Posterior vena cava (tissue), 2 donors: ENCODE measurements around the gene LSP1. TPM values are rescaled to one million over a fixed set of nuclear protein-coding genes. Genes with fewer than 3 reads are reported as not detected.

Experiments used
- DNase-seq: peaks from one replicate; pipeline ENCODE4 v3.0.0-alpha.2; 2020; ENCODE audit warnings: low spot score
- intact Hi-C, 2 donors: fragments of 100-400 bp; cut with DNase I; formaldehyde crosslinking; loops; one replicate each; pipeline versions ENCODE4 v1.14.1 to v1.14.2; 2022 to 2023
- total RNA-seq, 2 donors: library from RNA; stranded (reverse); fragmentation: NEBNext Ultra II Directional; extraction: Animal tissue kit (Norgen Biotek cat#: 25700); gene quantifications; one replicate each; pipeline ENCODE4 v1.2.1, GENCODE V29; 2021
- donor health status: DM: yes; HTN: yes; CAD: no.
- donor health status: DM: yes; HTN: yes; CAD: no.

Gene LSP1
- total RNA-seq, 2 donors from 2014 or later: 39.1 to 122 TPM

- no peak for DNase-seq
- intact Hi-C loops: no loop called here
Observed at GRCh38 chr11:1857064-1857463, 4.2 kb downstream of the LSP1 start.

GRCh38 chr11:1858154-1858553 lies 5.3 kb downstream of the LSP1 start:
- no peak for DNase-seq
- intact Hi-C loops: no loop called here

DNA sequence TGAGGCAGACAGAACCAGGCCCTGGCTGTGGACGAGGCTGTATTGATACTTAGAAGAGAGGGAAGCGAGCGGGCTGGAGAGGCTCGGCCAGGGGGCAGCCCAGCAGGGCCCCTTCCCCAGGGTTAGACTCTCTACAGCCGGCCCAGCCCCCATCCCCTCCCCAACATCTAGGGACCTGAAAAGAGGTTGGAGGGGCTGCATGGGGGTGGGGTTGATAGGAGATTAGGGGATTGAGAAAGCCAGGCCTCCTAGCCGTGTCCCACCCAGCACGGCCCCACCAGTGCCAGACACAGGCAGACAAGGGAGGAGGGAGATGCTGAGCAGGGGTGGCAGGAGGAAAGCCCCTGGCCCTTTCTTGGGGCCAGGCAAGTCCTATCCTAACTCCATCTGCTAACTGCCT lies 5.7 kb downstream of the LSP1 start:
- intact Hi-C loops: no loop called here
- DNase-seq: no peak

GRCh38 chr11:1859004-1859403 lies 6.1 kb downstream of the LSP1 start:
- intact Hi-C loops: no loop called here
- DNase-seq: no peak

DNA sequence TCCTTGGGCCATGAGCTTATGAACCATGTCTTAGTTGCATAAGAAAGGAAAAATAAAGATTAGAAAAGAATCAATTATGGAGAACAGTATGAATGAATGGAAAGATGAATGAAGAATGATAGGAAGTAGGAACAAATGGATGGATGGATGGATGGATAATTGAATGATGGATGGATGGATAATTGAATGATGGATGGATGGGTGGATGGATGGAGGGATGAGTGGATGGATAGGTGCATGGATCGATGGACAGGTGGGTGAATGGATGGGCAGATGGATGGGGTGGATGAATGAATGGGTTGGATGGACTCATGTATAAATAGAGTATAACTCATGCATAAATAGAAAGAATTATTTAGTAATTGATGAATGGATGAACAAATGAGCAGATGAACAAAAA lies 7.2 kb downstream of the LSP1 start:
- intact Hi-C loops: no loop called here
- DNase-seq: no peak

DNA sequence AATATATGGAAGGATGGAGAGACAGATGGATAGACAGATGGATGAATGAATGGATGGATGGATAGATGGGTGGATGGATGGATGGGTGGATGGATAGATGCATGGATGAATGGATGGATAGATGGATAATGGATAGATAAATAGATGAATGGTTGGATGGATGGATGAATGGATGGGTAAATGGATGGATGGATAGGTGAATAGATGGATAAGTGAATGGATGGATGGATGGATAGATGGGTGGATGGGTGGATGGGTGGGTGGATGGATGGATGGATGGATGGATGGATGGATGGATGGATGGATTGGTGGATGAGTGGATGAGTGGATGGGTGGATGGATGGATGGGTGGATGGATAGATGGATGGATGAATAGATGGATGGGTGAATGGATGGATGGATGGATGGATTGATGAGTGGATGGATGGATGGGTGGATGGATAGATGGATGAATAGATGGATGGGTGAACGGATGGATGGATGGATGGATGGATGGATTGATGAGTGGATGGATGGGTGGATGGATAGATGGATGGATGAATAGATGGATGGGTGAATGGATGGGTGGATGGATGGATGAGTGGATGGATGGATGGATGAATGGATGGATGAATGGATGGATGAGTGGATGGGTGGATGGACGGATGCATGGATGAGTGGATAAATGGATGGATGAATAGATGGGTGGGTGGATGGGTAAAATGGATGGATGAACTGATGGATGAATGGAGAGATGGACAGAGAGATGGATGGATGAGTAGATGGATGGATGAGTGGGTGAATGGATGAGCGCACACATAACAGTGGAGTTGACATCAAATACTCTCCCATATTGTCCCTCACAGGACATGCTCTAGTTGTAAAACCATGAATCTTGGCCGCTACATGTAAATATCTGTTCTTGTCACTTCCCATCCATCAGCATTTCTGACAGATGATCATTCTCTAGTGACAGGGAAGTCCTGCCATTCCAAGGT lies 8.8 kb downstream of the LSP1 start:
- intact Hi-C loops: no loop called here
- no peak for DNase-seq

- intact Hi-C loops: no loop called here
- no peak for DNase-seq
Observed at GRCh38 chr11:1862588-1863351, 9.9 kb downstream of the LSP1 start.

- DNase-seq: peak; percentile 96
- intact Hi-C loops: no loop called here
Observed at GRCh38 chr11:1863352-1864216, 10.7 kb downstream of the LSP1 start.

GRCh38 chr11:1864231-1864630 lies 11.3 kb downstream of the LSP1 start:
- no peak for DNase-seq
- intact Hi-C loops: no loop called here

DNA sequence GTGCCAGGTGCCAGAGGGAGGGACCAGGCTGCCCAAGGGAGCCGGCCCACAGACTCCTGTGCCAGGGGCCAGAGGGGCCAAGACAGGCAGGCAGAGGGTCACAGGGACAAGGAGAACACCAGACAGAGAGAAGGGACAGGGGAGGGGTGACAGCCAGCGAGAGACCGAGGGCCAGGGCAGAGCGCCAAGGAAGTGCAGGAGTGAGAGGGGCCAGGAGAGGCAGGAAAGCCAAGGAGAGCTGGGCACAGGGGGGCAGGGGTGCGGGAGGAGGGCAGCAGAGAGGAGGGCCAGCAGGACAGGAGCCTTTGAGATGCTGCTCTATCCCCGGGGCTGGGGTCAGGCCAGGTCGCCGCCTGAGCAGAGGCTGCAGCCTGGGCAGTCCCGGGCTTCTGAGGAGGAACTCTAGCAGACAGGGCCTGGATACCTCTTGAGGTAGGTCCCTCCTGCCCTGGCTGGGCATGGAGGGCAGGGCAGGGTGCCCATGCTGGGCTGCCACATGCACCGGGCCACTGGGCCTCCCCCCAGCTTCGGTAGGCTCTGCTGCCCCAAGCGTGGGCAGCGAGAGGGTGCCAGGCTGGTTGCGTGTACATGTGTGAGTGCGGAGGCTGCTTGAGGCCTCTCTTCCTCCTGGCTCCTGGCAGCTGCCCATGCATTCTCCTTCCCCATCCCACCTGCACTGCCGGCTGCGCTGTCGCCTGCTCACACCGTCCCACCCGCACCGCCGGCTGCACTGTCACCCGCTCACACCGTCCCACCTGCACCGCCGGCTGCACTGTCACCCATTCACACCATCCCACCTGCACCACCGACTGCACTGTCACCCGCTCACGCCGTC lies 12.2 kb downstream of the LSP1 start:
- intact Hi-C loops: no loop called here
- DNase-seq: no peak

DNA sequence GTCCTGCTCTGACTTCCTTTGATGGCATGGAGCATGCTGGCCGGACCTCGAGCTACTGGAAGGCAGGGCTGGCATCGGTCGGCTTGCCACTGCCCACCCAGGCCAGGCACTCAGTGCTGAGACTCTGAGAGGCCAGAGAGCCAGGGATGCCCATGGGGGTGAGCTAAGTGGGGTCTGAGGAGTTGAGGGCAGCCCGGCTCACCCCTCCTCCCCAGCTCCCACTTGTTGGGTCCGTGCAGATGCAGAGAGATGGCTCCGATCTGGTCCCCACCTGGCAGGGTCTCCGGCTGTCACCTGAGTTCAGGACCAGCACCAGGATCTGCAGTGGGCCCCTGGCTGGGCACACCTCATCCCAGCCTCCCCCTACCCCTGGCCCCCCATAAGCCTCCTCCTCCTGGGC lies 13.3 kb downstream of the LSP1 start:
- no peak for DNase-seq
- intact Hi-C loops: no loop called here

GRCh38 chr11:1866776-1867175 lies 13.9 kb downstream of the LSP1 start:
- no peak for DNase-seq
- intact Hi-C loops: no loop called here

- DNase-seq: no peak
- intact Hi-C loops: no loop called here
Observed at GRCh38 chr11:1867381-1867780, 14.5 kb downstream of the LSP1 start.

- intact Hi-C loops: no loop called here
- DNase-seq: no peak
Observed at GRCh38 chr11:1868056-1868635, 15.3 kb downstream of the LSP1 start.

- no peak for DNase-seq
- intact Hi-C loops: no loop called here
Observed at GRCh38 chr11:1868636-1869291, 15.9 kb downstream of the LSP1 start.

DNA sequence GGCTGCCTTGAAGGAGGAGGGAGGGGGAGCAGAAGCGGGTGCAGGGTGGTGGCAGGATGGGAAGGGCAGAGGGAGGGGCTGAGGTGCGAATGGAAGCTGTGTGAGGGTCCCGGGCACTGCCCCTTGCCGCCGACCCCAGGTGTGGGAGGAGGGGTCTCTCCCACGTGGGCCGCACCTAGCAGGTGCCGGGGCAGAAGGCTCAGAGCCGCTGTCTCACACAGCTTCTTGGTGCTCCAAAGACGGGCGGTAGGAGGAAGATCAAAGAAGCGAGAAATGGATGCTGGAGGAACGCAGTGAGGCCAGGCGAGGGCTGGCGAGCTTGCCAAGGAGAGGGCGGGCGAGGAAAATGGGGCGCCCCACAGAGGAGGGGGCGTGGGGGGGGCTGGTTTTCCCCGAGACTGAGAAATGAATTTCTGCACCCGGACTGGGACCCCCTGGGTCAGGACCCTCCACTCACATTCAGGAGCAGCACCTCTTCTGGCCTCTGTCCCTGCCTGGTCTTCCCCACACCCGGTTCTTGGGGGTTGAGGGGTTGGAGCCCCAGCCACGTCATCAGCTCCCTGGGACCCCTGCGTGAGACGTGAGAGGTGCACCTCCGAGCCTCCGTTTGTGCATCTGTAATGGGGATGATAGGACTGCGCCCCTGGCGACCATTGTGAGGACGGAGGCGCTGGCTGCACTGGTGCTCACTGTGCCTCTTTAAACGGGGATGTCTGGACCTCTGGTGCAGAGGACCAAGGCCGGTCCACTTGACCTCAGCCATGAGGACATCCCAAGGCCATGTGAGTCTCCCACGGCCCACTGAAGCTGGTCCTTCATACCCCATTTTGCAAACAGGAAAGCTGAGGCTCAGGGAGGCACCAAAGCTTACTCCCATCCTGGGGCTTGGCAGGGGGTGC lies 16.8 kb downstream of the LSP1 start:
- DNase-seq: no peak
- intact Hi-C loops: no loop called here

GRCh38 chr11:1870326-1870696 lies 17.4 kb downstream of the LSP1 start:
- intact Hi-C loops: no loop called here
- no peak for DNase-seq
